SKM-1 (cell line): ENCODE data around the gene M6PR.

Source experiments
- DNase-seq: peaks from one replicate; lab custom pipeline; 2025; ENCODE audit not compliant: unreplicated experiment; lab: John Stamatoyannopoulos, UW

The M6PR gene

DNA sequence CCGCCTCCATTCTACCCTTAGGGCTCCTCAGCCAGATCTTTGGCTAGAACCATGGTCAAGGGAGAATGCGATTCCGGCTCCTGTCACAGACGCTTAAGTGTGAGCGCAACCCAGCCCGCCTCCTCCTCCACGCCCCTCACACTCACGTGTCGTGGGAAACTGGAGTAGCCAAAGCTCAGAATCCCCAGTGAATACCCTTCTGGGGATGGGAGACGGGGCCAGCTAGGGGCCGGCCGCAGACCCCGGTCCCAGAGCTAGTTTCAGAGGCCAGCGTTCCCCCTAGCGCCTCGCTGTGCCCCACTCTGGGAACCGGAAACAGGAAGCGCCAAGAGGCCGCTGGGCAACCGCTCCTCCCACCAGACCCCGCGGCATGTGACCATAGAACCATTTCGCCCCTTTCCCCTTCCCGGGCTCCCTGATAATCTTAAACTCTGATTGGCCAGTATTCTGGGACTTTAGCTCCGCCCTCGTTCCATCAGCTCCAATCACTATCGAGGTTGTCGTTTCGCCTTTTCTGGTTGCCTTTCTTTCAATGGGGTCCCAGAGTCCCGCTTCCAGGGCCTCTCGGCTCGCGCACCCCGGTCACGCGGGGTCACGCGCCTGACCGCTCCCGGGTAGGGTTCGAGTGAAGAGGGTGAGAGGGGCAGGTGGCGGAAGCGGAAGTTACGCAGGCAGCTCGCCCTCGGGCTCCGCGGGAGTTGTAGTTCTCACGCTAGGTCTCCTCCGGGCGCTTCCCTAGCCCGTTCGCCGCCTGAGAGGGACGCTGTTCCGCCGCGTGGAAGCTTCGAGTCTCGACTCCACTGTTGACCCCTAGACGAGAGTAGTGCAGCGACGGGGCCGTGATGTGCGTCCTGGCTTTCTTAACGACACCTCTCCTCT is at the start of gene M6PR:
Gene M6PR (minus strand): TSS at position 304 of the 879 bp plus-strand sequence. CDS start 3,241 bp downstream, outside the sequence.
- DNase-seq, result peak; percentile 87

- DNase-seq, result no peak
Observed at GRCh38 chr12:8996682-8997405, 47.4 kb upstream of the M6PR start.

DNA sequence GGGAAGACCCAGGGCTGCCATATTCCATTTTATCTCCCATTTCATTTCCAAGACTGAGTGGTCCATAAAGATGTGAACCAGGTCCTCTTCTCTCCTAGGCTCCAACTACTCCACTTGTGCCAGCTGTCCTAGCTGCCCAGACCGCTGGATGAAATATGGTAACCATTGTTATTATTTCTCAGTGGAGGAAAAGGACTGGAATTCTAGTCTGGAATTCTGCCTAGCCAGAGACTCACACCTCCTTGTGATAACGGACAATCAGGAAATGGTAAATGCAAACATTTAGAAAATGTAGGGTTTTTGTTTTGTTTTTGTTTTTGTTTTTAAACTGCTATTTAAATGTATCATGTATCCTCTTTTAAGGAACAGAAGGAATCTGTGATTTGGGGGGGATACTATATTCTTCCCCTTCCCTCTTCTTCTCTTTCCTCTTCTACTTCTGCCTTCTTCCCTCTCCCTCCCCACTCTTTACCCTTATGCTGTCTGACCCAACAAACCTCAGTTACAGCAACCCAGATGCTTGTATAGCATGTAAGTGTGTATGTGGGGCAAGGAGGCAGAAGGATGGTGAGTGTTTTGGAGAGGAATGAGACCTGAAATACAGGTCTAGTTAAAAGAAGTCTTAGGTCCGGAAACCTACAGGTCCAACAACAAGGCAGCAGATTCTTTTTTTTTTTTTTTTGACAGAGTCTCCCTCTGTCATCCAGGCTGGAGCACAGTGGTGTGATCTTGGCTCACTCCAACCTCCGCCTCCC is 45.8 kb upstream of the M6PR start:
- no peak for DNase-seq

DNA sequence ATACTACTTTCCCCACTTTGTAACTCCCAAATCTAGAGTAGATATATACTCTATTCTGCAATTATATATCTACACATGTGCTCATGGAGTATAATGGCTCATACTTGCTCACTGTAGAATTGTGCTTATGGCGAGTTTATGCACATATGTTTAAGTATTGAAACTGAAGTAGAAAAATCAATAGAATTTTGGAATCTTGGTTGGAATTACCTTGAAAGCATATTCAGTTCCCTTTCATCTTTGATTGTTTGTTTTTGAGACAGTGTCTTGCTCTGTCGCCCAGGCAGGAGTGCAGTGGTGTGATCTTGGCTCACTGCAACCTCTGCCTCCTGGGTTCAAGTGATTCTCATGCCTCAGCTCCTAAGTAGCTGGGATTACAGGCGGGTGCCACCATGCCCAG is 44.4 kb upstream of the M6PR start:
- no peak for DNase-seq

DNA sequence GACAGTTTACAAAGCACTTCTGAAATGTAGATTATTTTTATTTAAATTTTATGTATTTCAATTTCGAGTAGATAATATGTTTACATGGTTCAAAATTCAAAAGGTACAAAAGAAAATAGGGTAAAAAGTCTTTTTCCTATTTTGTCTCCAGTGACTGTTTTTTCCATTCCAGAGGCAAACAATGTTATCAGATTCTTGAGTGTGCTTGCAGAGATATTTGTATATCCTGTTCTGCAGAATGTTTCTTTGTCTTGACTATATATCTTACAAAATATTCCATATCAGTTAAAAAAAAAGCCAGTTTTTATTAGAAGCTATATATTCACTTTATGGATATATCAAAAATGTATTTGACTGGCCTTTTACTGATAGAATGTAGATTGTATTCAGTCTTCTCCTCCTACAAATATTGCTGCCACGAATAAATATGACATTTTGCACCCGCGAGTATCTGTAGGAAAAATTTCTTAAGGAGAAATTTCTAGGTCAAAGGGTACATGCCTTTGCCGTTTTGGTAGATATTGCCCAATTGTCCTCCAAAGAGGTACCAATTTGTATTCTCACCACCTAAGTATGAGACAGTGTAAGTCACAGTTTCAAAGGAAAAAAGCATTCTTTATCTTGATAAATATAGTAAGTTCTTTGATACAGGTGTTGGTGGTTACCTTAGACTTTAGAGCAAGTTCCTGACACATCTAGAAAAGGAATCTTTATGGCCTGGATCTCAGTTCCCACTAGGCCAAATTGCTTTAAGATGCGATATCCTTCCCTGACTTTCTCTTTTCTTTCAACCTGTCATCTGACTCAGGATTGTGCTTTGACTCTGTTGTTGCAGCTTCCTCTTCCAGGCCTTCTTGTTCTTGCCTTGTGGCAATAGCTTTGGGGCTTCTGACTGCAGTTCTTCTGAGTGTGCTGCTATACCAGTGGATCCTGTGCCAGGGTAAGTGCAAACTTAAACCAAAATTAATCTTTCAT is 42.2 kb upstream of the M6PR start:
- DNase-seq, result no peak

DNA sequence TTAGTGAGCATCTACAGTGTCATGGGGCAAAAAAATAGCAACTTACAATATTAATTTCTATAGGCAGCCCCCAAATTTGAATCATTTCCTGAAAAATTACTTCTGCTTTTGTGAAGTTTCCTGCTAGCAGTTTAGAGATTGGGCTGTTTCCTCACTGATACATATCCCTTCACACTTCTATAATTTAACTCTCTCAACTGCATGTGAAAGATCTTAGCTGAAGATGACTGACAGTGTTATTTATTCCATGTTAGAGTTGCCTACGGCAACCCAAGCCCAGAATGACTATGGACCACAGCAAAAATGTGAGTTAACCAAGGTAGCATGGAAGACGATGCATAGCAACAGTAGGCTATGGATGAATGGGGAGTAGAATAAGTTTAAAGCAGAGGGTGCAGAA is 40.0 kb upstream of the M6PR start, which contains the start of gene KLRG1:
Gene KLRG1 (plus strand): TSS at position 134 of the 400 bp plus-strand sequence. CDS start 90 bp downstream, at position 224.
- DNase-seq, result no peak

GRCh38 chr12:8987685-8988084 is 38.2 kb upstream of the M6PR start:
- no peak for DNase-seq

GRCh38 chr12:8987163-8987562 is 37.7 kb upstream of the M6PR start:
- DNase-seq, result no peak

DNA sequence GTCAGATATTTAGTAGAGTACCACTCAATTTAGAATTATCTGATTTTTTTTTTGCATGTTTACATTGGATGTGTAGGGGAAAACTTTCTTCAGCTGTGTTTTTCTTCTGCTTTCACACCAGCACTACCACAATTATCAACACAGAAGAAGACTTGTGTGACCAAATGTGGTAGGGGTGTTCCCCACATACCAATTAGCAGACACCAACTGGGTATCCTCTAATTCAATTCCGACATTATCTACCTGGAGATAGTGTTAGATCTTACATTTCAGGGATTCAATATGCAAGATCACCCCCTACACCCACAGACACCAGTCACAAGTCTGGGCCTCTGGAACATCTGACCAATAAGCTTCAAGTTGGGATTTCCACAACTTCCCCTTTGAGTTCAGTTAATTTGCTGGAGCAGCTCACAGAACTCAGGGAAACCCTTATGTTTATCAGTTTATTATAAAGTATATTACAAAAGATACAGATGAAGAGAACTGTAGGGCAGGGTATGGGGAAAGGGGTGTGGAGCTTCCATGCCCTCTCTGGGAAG is 35.8 kb upstream of the M6PR start:
- no peak for DNase-seq

DNA sequence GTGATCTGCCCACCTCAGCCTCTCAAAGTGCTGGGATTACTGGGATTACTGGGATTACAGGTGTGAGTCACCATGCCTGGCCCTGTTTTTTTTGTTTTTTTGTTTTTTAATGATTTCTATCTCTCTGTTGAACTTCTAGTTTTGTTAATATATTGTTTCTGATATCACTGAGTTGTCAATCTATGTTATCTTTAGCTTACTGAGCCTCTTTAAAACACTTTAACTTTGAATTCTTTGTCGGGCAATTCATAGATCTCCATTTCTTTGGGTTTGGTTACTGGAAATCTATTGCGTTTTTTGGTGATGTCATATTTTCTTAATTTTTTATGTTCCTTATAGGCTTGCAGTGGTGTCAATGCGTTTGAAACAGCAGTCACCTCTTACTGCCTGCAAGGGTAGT is 30.7 kb upstream of the M6PR start:
- DNase-seq, result no peak

DNA sequence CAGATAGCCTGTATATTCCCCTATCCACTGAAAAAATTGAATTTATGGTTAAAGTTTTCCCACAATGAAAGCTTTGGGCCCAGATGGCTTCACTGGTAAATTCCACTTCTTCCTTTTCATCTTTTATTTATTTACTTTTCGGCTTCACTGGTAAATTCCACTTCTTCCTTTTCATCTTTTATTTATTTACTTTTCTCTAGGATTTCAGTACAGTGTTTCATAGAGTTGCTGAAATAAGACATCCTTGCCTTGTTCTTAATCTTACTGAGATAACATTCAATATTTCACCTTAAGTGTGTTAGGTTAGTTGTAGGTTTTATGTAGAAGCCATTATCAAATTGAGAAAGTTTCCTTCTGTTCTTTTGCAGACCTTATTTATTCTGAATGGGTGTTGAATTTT is 21.0 kb upstream of the M6PR start:
- DNase-seq, result no peak

DNA sequence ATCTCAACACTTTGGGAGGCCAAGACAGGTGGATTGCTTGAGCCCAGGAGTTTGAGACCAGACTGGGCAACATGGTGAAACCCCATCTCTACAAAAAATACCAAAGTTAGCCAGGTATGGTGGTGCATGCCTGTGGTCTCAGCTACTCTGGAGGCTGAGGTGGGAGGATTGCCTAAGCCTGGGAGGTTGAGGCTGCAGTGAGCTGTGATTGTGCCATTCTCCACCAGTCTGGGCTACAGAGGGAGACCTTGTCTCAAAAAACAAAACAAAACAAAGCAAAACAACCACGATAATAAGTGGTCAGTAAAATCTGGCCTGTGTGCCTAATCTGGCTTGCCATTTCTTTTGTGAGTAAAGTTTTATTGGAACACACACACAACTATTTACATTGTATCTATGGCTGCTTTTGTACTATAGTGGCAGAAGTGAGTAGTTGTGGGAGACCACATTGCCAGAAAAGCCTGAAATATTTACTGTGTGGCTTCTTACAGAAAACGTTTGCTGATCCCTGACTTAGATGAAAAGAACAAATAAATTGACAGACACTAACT is 20.5 kb upstream of the M6PR start:
- DNase-seq, result no peak

DNA sequence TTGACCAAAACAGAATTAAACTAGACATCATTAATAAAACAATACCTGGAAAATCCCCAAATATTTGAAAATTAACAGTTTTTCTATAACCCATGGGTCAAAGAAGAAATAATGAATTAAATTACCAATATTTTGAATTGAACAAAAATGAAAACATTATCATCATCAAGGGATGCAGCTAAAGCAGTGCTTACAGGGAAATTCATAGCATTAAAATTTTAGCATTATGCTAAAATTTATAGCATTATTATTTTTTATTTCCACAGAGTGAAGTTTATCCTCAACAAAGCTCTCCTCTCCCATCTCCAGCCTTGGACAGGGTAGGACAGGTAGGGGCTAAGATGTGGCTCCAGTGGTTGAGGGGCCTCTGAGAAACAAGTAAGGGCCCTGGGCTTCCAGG is 19.3 kb upstream of the M6PR start:
- DNase-seq, result no peak

- no peak for DNase-seq
Observed at GRCh38 chr12:8960176-8960575, 10.7 kb upstream of the M6PR start.

- DNase-seq, result no peak
Observed at GRCh38 chr12:8958066-8958465, 8.6 kb upstream of the M6PR start.

DNA sequence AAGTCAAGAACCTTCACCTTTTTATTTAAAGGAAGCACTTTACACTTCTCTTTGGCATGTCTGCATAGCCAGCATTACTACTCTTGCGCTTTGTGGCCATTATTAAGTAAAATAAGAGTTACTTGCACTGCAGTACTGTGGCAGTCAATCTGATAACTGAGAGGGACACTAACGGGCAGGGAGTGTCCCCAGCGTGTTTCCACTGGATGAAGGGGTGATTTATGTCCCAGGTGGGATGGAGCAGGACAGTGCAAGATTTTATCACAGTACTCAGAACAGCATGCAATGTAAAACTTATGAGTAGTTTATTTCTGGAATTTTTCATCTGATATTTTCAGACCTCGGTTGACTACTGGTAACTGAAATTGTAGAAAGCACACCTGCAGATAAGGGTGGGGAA is 8.1 kb upstream of the M6PR start:
- no peak for DNase-seq

- DNase-seq, result no peak
Observed at GRCh38 chr12:8956772-8957171, 7.3 kb upstream of the M6PR start.

DNA sequence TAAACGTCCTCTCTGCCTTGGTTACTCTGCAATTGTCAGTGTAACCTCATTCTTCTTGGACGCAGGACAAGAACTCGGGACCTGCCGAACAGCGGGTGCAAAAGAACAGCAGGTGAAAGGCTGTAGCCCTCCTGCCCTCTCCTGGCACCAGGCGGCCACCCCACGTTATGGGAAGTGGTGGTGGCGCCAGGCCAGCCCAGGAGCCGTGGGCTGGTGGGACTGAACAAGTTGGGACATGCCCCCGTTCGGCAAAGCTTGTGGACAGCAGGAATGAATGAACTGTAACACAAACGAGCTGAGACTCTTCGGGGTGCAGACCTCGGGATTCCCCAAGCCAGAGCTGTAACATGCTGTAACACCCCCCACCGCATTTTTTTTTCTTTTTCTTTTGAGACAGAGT is 6.6 kb upstream of the M6PR start:
- DNase-seq, result no peak

- no peak for DNase-seq
Observed at GRCh38 chr12:8953773-8954402, 4.4 kb upstream of the M6PR start.
